NCI-H510A (cell line): ENCODE results near the gene SCCPDH.
"Not testable (repeated sequence)": the region's sequence is repeated elsewhere in the genome, so short reads cannot be mapped to it uniquely, and the experiment has no call there.

Experiments
- DNase-seq: peaks from one replicate; lab custom pipeline; 2025; lab: John Stamatoyannopoulos, UW

SCCPDH gene

DNA sequence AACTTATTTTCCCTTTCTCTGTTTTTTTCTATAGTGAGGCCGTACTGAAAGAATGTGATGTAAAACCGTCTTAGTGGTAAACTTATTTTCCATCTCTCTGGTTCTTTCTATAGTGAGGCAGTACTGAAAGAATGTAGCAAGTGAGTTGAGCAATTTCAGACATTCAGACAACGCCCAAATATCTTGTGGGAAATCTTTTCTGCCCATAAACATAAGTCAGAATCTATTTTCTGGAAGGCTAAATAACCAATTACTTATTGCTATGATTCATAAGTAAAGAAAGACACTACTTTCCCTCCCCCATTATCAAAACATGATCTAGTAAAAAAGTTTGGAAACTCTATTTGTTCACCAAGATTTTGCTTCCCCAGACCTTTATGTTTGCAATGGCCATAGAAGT is 18.8 kb upstream of the SCCPDH start:
- no peak for DNase-seq

DNA sequence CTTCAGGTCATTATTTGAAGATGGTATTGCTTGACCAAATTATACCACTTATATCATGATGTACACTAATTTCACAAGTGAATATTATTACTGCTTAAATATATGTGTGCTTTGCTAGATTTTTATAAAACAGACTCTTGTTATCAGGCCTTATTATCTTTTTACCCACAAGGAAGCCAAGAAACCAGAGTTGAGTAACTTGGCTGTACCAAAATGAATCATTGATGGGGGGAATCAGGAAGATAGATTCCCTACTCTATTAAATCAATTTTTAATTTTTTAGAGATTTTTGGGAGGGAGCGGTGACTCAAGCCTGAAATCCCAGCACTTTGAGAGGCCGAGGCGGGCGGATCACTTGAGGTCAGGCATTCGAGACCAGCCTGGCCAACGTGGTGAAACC is 16.0 kb upstream of the SCCPDH start:
- no peak for DNase-seq

DNA sequence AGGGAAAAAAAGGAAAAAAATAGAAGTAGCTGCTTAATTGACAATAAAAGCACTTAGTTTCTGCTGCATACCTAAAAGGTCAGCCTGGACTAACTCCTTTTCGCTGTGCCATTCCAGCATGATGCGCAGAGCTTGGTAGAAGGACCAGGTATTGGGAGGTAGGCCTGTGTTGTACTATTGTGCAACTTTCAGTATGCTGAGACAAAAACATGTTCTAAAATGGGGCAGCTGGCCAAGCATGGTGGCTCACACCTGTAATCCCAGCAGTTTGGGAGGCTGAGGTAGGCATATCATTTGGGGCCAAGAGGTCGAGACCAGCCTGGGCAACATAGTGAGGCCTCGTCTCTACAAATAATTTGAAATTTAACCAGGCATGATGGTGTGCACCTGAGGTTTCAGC is 15.0 kb upstream of the SCCPDH start:
- DNase-seq, result no peak

DNA sequence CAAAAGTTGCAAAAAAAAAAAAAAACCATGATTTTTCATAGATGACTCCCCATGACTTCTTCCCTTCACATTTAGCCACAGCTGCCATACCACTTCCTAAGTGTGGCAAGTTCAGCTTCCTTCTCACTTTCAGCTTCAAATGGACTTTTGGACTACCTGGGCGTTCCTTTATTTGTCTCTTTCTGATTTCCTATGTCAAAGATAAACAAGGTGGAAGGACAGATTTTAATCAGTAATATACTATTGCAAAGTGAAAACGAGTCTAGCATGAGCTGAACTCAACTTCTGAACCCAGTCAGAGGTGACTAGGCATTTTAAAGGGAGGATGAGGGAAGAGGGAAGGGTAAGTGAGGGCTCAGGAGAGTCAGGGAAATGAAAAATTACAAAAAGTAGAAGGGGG is 14.4 kb upstream of the SCCPDH start:
- DNase-seq, result no peak

DNA sequence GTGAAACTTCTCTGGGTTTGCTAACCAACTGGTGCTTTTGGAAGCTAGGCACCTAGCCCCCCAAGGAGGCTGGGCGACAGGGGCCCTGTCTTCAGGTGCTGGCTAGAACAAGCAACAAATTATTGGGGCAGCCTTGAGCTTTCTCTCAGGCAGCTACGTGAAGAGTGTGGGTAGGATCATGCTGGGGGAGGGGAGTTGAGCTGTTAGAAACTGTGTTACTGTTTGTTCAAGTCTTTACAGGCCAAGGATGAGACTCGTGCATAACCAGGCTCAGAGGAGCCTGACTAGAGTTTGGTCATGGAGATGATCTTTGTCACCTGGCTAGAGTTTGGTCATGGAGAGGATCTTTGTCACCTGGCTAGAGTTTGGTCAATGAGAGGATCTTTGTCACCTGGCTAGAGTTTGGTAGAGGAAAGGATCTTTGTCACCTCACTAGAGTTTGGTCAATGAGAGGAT is 12.6 kb upstream of the SCCPDH start:
- DNase-seq, result no peak

DNA sequence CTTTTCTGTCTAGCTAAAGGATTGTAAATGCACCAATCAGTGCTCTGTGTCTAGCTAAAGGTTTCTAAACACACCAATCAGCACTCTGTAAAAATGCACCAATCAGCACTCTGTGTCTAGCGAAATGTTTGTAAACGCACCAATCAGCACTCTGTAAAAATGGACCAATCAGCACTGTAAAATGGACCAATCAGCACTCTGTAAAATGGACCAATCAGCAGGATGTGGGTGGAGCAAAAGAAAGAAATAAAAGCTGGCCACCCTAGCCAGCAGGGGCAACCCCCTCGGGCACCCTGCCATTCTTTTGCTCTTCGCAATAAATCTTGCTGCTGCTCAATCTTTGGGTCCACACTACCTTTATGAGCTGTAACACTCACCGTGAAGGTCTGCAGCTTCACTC is 11.8 kb upstream of the SCCPDH start:
- not testable (repeated sequence) for DNase-seq

DNA sequence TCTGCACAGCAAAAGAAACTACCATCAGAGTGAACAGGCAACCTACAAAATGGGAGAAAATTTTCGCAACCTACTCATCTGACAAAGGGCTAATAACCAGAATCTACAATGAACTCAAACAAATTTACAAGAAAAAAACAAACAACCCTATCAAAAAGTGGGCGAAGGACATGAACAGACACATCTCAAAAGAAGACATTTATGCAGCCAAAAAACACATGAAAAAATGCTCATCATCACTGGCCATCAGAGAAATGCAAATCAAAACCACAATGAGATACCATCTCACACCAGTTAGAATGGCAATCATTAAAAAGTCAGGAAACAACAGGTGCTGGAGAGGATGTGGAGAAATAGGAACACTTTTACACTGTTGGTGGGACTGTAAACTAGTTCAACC is 4.8 kb upstream of the SCCPDH start:
- DNase-seq, result not testable (repeated sequence)

DNA sequence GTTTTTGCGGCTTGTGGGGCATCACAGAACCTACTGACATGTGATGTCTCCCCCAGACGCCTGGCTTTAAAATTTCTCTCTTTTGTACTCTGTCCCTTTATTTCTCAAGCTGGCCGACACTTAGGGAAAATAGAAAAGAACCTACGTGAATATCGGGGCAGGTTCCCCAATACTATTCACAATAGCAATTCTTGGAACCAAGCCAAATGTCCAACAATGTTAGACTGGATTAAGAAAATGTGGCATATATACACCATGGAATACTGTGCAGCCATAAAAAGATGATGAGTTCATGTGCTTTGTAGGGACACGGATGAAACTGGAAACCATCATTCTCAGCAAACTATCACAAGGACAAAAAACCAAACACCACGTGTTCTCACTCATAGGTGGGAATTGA is 3.4 kb upstream of the SCCPDH start:
- not testable (repeated sequence) for DNase-seq

DNA sequence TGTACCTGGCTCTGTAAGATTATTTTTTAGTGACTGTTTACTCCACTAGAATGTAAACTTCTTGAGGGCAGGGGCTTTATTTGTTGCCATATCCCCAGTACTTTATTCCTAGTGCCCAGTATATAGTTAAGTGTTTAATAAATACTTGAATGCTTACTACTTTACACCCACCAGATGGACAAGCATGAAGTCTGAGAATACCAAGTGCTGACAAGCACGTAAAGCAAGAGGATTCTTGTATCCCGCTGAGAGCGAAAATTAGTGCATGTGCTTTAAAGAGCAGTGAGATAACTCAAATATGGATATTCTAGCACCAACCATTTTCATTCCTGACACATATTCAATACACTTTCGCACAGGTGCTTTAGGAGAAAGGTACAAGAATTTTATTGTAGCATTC is 1.5 kb upstream of the SCCPDH start:
- no peak for DNase-seq

DNA sequence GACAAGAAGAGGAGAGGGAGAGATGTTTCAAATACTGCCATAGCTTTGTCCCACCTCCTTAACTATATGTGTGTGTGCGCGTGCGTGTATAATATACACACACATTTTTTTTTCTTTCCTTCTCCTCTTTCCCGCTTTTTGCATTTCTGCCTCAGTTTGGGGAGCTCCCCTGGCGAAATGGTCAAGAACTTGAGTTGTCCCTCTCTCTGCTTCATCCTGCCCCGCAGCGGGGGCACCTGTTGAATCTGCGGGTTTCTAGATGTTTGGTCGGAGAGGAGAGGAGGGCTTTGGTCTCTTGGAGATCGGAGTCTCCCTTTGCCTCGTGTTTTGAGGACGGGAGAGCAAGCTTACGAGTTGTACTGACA is 504 bp downstream of the SCCPDH start:
- DNase-seq, result no peak

DNA sequence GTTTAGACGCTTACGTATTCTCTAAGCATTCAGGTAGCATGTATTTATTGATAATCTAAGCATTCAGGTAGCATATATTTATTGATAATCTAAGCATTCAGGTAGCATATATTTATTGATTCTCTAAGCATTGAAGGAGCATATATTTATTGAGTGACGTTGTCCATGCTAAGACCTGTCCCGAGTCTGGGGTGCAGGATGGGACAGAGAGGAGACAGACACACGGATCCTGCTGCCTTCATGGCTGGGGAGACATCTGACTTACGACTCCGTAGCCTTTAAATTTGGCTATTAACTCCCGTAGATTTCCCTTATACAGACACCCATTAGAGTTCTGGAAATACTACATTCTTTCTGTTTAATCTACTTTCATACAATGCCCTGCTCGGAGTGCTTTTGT is 982 bp downstream of the SCCPDH start:
- no peak for DNase-seq

DNA sequence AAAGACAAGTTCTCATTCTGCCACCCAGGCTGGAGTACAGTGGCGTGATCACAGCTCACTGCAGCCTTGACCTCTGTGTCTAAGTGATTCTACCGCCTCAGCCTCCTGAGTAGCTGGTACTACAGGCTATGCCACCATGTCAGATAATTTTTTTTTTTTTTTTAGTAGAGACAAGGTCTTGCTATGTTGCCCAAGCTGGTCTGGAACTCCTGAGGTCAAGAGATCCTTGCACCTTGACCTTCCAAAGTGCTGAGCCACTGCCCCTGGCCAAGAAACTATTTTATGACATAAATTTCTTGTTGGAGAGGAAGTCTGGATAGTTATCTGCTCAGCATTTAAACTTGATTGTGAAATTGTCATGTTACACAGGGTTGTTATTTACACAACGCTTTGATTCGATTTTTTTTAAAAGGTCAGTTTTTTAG is 2.1 kb downstream of the SCCPDH start:
- DNase-seq, result no peak

DNA sequence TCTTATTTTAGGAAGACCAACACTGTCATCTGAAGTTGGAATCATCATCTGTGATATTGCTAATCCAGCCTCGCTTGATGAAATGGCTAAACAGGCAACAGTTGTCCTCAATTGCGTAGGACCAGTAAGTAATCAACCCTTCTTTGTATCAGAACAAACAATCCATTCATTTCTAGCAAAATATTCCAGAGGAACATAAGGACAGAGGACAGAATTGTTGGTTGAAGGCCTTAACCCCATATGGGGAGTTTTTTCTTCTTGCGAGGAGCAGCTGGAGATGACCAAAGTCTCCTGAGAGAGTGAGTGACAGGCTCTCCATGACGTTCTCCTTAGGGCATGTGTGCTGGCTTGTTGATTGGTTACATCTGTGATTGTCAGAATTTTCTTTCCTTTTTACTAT is 2.7 kb downstream of the SCCPDH start:
- DNase-seq, result no peak

DNA sequence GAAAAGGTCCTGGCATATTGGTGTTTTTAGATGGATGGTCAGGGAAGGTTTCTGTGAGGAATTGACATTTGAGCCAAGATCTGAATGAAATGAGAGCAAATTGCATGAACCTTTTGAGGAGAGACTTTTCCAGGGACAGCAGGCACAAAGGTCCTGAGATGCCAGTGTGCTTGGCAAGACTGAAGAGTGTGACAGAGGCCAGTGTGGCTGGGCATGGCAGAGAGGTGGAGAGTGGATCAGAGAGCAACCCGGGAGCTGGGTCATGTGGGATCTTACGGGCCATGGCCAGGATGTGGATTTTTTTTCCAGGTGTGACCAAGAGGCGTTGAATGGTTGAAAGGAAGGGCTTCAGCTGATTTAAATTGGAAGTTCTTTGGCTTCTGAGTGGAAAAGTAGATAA is 3.4 kb downstream of the SCCPDH start:
- DNase-seq, result no peak

DNA sequence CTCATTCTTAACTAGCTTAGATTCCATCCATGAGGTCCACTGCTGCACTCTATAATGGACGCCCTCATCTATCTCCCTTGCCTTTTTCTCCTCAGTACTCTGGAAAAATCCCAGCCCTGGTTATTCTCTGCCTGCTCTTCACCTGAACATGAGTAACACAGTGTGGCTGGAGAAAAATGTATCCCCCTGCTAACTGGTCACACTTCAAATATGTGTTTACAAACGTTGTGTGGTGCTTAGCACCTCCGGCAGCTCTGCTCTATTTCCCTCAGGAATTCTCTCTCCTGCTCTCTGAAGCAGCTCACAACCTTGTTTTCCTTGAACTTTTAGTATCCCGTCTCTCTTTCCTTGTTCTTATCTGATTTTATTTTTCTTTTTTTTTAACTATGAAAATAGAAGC is 4.1 kb downstream of the SCCPDH start:
- DNase-seq, result no peak

DNA sequence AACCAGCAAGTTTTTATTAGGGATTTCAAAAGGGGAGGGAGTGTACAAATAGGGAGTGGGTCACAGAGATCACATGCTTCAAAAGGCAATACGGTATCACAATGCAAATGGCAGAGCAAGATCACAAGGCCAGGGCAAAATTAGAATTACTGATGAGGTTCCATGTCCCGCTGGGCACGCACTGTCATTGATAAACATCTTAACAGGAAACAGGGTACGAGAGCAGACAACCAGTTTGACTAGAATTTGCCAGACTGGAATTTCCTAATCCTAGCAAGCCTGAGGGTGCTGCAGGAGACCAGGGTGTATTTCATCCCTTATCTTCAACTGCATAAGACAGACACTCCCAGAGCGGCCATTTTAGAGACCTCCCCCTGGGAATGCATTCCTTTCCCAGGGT is 4.8 kb downstream of the SCCPDH start:
- not testable (repeated sequence) for DNase-seq

DNA sequence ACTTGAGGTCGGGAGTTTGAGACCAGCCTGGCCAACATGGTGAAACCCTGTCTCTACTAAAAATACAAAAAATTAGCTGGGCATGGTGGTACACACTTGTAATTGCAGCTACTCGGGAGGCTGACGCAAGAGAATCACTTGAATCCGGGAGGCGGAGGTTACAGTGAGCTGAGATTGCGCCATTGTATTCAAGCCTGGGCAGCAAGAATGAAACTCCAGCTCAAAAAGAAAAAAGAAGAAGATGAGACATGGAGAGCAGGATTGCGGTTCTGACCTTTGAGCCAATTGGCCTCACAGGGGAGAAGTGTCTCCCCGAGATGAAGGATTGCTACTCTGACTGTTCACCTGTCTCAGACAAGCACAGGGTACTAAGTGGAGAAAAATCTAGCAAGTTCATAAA is 6.6 kb downstream of the SCCPDH start:
- no peak for DNase-seq

DNA sequence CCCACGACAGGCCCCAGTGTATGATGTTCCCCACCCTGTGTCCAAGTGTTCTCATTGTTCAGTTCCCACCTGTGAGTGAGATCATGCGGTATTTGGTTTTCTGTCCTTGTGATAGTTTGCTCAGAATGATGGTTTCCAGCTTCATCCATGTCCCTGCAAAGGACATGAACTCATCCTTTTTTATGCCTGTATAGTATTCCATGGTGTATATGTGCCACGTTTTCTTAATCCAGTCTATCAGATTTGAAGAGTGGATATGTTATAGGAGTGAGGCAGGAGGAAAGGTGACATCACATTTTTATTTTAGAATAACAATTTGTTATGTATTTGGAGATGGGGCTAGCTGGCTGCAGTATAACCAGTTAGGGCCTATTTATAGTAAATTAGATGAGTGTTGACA is 7.7 kb downstream of the SCCPDH start:
- DNase-seq, result not testable (repeated sequence)

DNA sequence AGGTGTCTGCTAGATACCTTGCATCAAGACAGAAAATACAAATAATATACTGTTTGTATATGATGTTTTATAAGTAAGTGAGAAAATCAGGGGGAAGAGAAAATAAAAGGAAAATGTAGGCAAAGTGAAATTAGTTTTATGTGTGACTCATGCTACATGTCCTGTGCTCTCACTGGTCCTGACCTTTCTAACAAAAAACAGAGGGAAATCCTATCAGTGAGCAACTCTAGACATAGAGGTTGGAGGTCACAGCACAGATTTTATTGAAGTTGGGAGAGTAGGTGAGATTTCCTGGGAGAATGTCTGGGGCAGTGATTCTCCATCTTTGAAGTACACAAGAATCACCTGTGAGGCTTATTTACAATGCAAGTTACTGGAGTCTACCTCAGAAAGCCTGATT is 9.5 kb downstream of the SCCPDH start:
- DNase-seq, result no peak

DNA sequence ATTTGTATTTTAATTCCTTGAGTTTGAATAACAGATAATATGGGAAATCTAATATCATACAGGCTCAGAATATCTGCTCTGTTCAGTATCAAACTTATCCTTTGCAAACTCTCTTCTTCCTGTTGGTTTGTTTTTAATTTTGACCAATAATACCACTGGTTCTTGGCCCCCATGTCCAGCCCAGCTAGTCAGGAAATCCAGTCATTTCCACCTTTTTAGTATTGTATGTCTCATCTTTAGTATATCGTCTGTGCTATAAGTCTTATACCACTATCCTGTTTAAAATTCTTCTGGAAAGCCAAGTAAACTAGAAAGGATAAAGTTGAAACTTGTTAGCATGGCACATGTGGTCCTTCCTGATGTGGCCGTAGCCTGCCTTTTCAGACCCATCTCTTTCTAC is 10.7 kb downstream of the SCCPDH start:
- DNase-seq, result no peak

DNA sequence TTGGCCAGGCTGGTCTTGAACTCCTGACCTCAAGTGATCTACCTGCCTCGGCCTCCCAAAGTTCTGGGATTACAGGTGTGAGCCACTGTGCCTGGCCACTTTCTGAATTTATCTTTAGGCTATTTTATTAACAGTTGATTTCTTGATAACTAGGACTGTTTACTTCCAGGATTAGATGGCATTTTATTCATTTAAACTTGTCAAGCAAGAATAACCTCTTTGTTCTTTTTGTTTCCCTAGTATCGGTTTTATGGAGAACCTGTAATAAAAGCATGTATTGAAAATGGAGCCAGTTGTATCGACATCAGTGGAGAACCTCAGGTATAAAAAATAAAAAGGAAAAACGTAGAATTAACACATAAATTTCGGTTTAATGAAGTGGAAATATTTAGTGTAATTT is 11.5 kb downstream of the SCCPDH start:
- no peak for DNase-seq

DNA sequence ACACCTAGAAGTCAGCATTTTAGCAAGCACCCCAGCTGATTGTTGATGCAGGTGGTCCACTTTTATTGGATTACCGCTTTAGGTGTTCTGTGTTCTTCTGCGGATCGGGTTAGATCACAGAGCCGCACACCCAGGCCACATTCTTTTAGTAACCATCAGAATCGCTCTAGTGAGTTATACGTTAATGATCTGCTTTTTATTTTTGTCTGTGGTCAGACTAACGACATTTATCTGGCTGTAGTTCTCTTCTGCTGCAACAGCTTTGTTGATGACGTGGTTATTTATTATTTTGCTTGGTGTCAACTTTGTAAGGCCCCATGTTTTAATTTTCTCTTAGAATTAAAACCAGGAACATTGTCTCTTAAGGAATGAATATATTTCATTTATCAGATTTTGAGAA is 18.2 kb downstream of the SCCPDH start:
- no peak for DNase-seq

DNA sequence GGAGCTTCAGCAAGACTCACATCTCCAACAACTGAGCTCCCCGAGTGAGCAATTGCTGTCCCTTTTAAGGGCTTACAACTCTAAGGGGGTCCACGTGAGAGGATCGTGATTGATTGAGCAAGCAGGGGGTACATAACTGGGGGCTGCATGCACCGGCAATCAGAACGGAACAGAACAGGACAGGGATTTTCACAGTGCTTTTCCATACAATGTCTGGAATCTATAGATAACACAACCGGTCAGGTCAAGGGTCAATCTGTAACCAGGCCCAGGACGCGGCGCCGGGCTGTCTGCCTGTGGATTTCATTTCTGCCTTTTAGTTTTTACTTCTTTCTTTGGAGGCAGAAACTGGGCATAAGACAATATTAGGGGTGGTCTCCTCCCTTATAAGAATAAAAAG is 21.9 kb downstream of the SCCPDH start:
- not testable (repeated sequence) for DNase-seq

DNA sequence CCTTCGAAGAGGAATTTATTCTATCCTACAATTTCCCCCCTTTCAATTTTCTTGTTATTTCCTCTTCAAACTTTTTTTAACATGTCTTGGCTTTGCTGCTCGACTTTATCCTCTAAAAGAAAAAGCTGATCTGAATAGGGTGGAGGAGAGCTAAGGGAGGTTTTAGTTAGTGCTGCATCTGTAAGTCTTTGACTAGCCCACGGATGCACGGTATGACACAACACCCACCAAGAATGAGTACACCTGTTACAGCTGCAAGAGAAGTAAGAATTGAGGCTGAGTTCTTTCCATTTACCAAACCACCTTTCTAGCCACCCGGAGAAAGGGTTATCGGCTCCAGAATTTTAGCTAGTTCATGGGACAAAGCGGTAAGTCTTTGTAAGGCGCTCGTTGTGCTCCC is 23.8 kb downstream of the SCCPDH start:
- DNase-seq, result no peak

DNA sequence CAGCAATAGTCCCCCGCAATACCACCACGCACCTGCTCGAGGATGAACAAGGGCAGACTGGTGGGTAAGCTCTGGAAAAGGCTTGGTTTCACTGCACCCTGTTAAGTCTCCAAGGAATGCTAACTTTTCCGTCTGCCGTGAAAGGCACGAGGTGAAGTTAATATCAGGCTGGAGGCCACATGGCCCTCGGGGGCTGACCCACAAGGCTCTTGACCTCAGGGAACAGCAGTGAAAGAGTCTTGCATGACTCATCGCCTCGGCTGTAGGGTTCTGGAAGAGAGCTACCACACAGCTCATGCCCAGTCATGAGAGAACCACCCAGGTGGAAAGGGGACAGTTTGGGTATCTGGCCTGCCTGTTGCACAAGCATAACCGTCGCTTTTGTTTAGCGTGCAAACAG is 24.7 kb downstream of the SCCPDH start:
- no peak for DNase-seq
